Kidney (tissue), 14 donors: ENCODE measurements around the gene WNT2B. TPM values are rescaled to one million over a fixed set of nuclear protein-coding genes. Genes with fewer than 3 reads are reported as not detected.
A peak's percentile ranks its signal among the peaks of the same experiment; 100 is the strongest.

Experiments
- DNase-seq, 5 donors: peaks; one replicate each; pipeline ENCODE4 v3.0.0-alpha.2; 2013 to 2020
- FAIRE-seq: peaks from 2 replicates; lab custom pipeline; 2012; peaks lifted over from hg19 to GRCh38; lab: Jason Lieb, UNC
- H3K27ac ChIP-seq, 2 donors: one replicate each; pipeline ENCODE4 v1.7.0; 2013; ENCODE audit warnings: low read depth in 2 of 2, low read length in 2 of 2, inconsistent platforms in 1 of 2
- H3K27me3 ChIP-seq: one replicate; pipeline ENCODE4 v1.7.1; 2013; ENCODE audit warnings: low read length, inconsistent platforms; ENCODE audit not compliant: control insufficient read depth, insufficient read depth
- H3K36me3 ChIP-seq, 3 donors: one replicate each; pipeline versions ENCODE4 v1.7.0 to v1.7.1; 2013; ENCODE audit warnings: low read length in 3 of 3, control low read depth in 1 of 3, inconsistent platforms in 1 of 3; ENCODE audit not compliant: insufficient read depth in 3 of 3, control insufficient read depth in 2 of 3
- H3K4me1 ChIP-seq, 3 donors: one replicate each; pipeline versions ENCODE4 v1.7.0 to v1.7.1; 2013; ENCODE audit warnings: low read length in 3 of 3, inconsistent platforms in 1 of 3, low read depth in 1 of 3; ENCODE audit not compliant: control insufficient read depth in 2 of 3, insufficient read depth in 2 of 3
- H3K4me3 ChIP-seq, 3 donors: one replicate each; pipeline versions ENCODE4 v1.7.0 to v1.8.1; 2013; ENCODE audit warnings: low read length in 3 of 3, control low read depth in 1 of 3, inconsistent platforms in 1 of 3
- H3K9ac ChIP-seq, 3 donors: one replicate each; pipeline versions ENCODE4 v1.7.0 to v1.7.1; 2013; ENCODE audit warnings: low read length in 3 of 3, control low read depth in 1 of 3, inconsistent platforms in 1 of 3
- H3K9me3 ChIP-seq, 3 donors: one replicate each; pipeline versions ENCODE4 v1.7.0 to v1.7.1; 2013; ENCODE audit warnings: low read length in 3 of 3, control low read depth in 1 of 3, inconsistent platforms in 1 of 3; ENCODE audit not compliant: control insufficient read depth in 2 of 3, insufficient read depth in 1 of 3
- CTCF ChIP-seq: IDR thresholded peaks from 3 replicates; pipeline ENCODE4 v1.5.1; 2012; ENCODE audit warnings: mild to moderate bottlenecking, moderate library complexity, borderline replicate concordance; ENCODE audit not compliant: insufficient read depth; ENCODE audit errors: extremely low read depth
- intact Hi-C: fragments of 100-400 bp; cut with DNase I; formaldehyde crosslinking; loops from one replicate; pipeline ENCODE4 v1.11.1; 2022
- polyA plus RNA-seq: library from polyadenylated mRNA; stranded (reverse); fragments of 350-450 nt; fragmentation: Illumina TruSeq; extraction: RNeasy Lipid Tissue Mini Kit (QIAGEN cat#74804); gene quantifications from one replicate; pipeline ENCODE4 v1.2.3, GENCODE V29; 2014; ENCODE audit warnings: low read depth, low replicate concordance; ENCODE audit not compliant: insufficient read depth
- total RNA-seq: library from RNA; stranded (reverse); fragmentation: NEBNext Ultra II Directional; extraction: Animal tissue kit (Norgen Biotek cat#: 25700); gene quantifications from one replicate; pipeline ENCODE4 v1.2.1, GENCODE V29; 2021
- donor health status: control.
- donor health status: control.
- donor health status: control.
- donor health status: control.
- donor health status: control.
- donor health status: DM: yes; HTN: yes; CAD: no.
- donor health status: Normal renal cell carcinoma (clear cell type).

The WNT2B gene
- total and polyA plus RNA-seq, 2 donors from 2014 or later = 0.75 to 4.7 TPM

GRCh38 chr1:112546076-112546475 lies 37.3 kb downstream of the WNT2B start:
- H3K27ac ChIP-seq = no peak overlapping the region
- H3K9me3 ChIP-seq = no peaks in the 10 kb centered on the region
- H3K27me3 ChIP-seq = no peaks in the 10 kb centered on the region
- DNase-seq (peak in 1 of 5 donors; percentile 14), FAIRE-seq (no peak)
- H3K4me1 ChIP-seq = no peaks in the 10 kb centered on the region
- no peak overlapping the region for H3K4me3 ChIP-seq
- TF ChIP-seq CTCF = no peak
- H3K9ac ChIP-seq = no peak overlapping the region
- H3K36me3 ChIP-seq = peaks cover 0 to 3% (median 0%) of the 10 kb centered on the region in 3 donors
- intact Hi-C loops = no loop called here

GRCh38 chr1:112548547-112548946 lies 39.8 kb downstream of the WNT2B start:
- intact Hi-C loops = no loop called here

GRCh38 chr1:112549590-112549989 lies 40.8 kb downstream of the WNT2B start:
- intact Hi-C loops = no loop called here
- Histone ChIP-seq H3K4me3 (no peak overlapping the region), H3K27ac (no peak overlapping the region), H3K4me1 (no peaks in the 10 kb centered on the region), H3K36me3 (no peaks in the 10 kb centered on the region), H3K9ac (no peak overlapping the region), H3K27me3 (no peaks in the 10 kb centered on the region), H3K9me3 (no peaks in the 10 kb centered on the region)
- no peak for TF ChIP-seq CTCF
- no peak for DNase-seq
- no peak for FAIRE-seq

More at GRCh38 chr1:112548547-112548946, 39.8 kb downstream of the WNT2B start:
- Histone ChIP-seq H3K9ac (no peak overlapping the region), H3K27ac (no peak overlapping the region), H3K4me1 (no peaks in the 10 kb centered on the region), H3K4me3 (no peak overlapping the region), H3K36me3 (no peaks in the 10 kb centered on the region), H3K27me3 (no peaks in the 10 kb centered on the region), H3K9me3 (no peaks in the 10 kb centered on the region)
- FAIRE-seq = no peak
- no peak for DNase-seq
- TF ChIP-seq CTCF = no peak

GRCh38 chr1:112554411-112554810 lies 45.6 kb downstream of the WNT2B start:
- TF ChIP-seq CTCF = no peak
- Histone ChIP-seq H3K27ac (no peak overlapping the region), H3K9me3 (no peaks in the 10 kb centered on the region), H3K9ac (no peak overlapping the region), H3K4me3 (no peak overlapping the region), H3K27me3 (no peaks in the 10 kb centered on the region), H3K36me3 (no peaks in the 10 kb centered on the region), H3K4me1 (no peaks in the 10 kb centered on the region)
- DNase-seq (no peak), FAIRE-seq (no peak)
- intact Hi-C loops = no loop called here
